NCI-H187 (cell line): ENCODE measurements around the gene CITED2.

Source experiments
- DNase-seq, 2 experiments: peaks; one replicate each; lab custom pipeline; 2025; lab: John Stamatoyannopoulos, UW

The CITED2 gene

DNA sequence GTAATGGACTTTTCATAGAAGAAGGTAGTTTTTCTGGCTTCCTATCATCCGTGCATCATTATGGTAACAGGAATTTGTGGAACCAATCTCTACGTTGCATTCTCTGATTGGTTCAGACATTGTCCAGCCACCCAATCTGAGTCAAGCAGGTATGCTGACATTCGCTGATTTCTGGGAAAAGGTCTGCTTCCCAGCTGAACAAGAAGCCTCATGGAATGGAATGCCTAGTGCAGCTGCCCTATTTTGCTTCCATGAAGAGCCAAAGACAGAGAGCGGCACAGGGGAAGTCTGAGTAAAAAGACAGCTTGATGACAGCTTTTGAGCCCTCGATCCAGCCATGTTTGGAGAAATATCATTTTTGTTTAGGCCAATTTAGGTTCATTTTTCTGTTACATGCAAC, 44.1 kb downstream of the CITED2 start:
- no peak for DNase-seq

DNA sequence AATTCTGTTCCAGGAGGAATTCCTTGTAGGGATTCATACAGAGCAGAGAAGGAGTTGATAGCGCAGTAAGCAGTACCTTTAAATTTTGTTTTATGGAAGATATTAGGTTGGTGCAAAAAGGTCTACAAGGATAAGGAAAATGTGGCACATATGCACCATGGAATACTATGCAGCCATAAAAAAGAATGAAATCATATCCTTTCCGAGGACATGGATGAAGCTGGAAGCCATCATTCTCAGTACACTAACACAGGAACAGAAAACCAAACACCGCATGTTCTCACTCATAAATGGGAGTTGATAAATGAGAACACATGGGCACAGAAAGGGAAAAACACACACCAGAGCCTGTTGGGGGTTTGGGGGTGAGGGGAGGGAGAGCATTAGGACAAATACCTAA, 45.2 kb downstream of the CITED2 start:
- no peak for DNase-seq

DNA sequence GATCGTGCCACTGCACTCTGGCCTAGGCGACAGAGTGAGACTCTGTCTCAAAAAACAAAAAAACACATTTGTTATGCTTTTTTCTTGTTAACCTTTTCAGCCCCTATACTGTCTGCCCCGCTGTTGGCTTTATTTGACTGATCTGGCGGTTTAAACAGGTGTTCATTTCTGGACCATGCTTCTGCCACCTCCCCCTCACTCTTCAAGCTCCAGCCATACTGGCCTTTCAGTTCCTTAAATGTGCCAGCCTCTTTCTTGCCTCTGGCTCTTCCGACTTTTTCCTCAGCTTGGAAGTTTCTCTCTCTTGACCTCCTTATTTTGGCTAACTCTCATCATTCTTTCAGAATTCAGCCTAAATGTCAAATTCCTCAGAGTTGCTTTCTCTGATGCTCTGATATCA, 47.4 kb downstream of the CITED2 start:
- DNase-seq: no peak

DNA sequence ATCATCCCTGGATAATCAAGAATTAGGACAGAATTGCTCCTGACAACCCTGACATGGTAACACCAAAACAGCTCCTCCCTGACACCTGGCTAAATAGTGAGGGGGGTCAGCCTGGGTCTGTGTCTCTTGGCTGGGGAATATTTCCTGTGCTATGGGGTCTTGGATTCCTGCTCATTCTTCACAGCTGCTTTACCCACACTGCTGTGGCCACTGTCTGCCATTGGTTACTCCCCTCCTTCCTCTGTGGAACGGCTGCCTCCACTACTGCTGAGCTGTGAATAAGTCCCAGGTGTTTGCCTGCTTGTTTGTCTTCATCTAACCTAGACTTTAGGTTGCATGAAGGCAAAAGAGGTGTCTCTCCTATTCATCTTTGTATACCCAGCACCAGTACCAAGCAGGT, 48.8 kb downstream of the CITED2 start:
- no peak for DNase-seq

DNA sequence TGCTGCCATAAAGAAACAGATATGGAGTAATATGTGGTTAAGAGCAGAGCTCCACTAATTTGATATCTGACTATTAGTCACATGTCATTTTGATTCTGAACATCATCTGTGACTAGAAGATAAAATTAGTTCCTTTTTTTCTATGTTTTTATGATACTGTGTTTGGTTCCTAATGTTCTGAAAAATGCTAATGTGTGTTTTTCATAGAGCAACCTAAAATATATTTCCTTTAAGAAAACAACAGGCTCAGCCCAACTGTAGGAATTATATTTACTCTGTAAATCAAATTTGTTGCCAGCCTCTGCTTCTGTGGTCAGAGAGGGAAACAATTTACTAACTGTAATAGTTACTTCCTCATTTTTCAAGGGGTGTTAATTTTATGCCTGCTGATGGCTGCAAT, 49.3 kb downstream of the CITED2 start:
- no peak for DNase-seq

DNA sequence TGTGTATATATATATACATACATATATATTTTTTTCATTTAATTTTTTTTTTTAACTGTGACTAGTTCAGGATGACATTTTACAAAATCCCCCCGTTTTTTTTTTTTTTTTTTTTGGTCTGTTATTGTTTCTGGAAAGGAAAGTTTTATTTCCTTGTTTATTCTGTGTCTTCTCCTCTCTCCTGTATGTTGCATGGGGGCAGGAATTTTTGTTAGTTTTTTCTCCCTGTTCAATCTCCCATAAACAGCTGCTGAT, 50.2 kb downstream of the CITED2 start:
- DNase-seq: no peak

DNA sequence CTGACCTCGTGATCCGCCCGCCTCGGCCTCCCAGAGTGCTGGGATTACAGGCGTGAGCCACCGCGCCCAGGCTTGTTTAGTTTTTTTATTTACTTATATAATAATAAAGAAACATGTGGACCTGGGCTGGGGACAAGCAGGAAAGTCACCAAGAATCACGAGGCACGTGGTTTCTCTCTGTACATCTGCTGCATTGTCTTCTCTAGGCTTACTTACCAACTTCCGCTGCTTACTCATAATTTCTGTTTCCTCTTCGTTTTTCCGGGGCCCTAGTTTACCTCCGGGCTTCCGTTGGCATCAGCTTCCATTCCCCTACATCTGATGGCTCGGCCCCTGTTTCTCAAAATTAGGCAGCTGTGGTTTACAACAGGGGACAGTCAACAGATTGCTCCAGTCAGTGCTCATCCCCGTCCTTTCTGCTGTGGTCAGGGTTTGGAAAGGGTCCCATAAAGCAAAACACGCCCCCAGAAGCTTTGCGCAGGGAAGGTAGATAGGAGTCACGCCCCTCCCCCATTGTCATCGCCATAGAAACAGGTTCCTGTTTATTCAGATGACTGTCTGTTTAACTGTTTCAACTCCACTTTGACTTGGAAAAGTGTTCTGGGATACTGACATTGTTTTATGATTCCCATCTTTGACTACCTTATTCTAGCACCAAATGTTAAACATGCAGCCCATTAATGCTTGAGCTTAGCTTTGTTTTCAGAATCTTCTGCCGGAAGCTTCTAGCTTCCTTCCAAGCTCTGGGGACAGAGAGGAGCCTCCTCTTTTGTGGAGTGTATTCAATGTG, 50.7 kb downstream of the CITED2 start:
- DNase-seq: no peak
